HEK293 (cell line): ENCODE measurements around the gene NSL1.

Experiments used
- CTCF ChIA-PET: fragments of 350-600 bp; formaldehyde crosslinking; extraction: SDS; loops from one replicate; lab custom pipeline; 2021; ENCODE audit warnings: antibody characterized with exemption; lab: Yijun Ruan, JAX
- POLR2A ChIA-PET: fragments of 300-600 bp; formaldehyde crosslinking; extraction: SDS; loops from one replicate; lab custom pipeline; 2020; ENCODE audit warnings: antibody characterized with exemption, inconsistent platforms; lab: Yijun Ruan, JAX
- H3K27ac ChIP-seq: fragments of 200-500 bp; sonication (Bioruptor generic); 2 replicates; pipeline ENCODE4 v1.5.1; 2014; ENCODE audit warnings: low read depth, low read length, control low read depth, inconsistent platforms; ENCODE audit errors: extremely low read depth
- H3K36me3 ChIP-seq, 2 experiments: fragments of 200-500 bp in 1 of 2; sonication (Bioruptor generic) in 1 of 2; 1 replicate in 1 of 2; 2 replicates in 1 of 2; pipeline ENCODE4 v1.5.1; 2014 to 2017; ENCODE audit warnings: inconsistent platforms in 2 of 2, low read length in 2 of 2; ENCODE audit not compliant: control insufficient read depth in 2 of 2, insufficient read depth in 1 of 2
- H3K4me1 ChIP-seq: fragments of 200-500 bp; sonication (Bioruptor generic); 2 replicates; pipeline ENCODE4 v1.5.1; 2014; ENCODE audit warnings: mild to moderate bottlenecking, low read length, inconsistent platforms; ENCODE audit not compliant: control insufficient read depth, insufficient read depth
- H3K4me3 ChIP-seq: 2 replicates; pipeline ENCODE4 v1.5.1; 2011; ENCODE audit warnings: low read depth, mild to moderate bottlenecking, control low read depth, low read length, moderate library complexity
- H3K9me3 ChIP-seq: fragments of 200-500 bp; sonication (Bioruptor generic); 2 replicates; pipeline ENCODE4 v1.5.1; 2014; ENCODE audit warnings: low read depth, low read length, inconsistent platforms; ENCODE audit not compliant: control insufficient read depth, insufficient read depth
- KLF17 ChIP-seq: fragments of 450-650 bp; formaldehyde crosslinking; IDR thresholded peaks from 2 replicates; pipeline ENCODE4 v1.5.1; 2016; ENCODE audit warnings: missing biosample characterization, missing genetic modification characterization
- MYNN ChIP-seq: fragments of 450-650 bp; formaldehyde crosslinking; IDR thresholded peaks from 2 replicates; pipeline ENCODE4 v1.5.1; 2016; ENCODE audit warnings: missing biosample characterization, missing genetic modification characterization, borderline replicate concordance
- PRDM10 ChIP-seq: fragments of 450-650 bp; formaldehyde crosslinking; IDR thresholded peaks from 2 replicates; pipeline ENCODE4 v1.5.1; 2016; ENCODE audit warnings: missing biosample characterization, missing genetic modification characterization
- SP2 ChIP-seq: fragments of 450-650 bp; formaldehyde crosslinking; IDR thresholded peaks from 2 replicates; pipeline ENCODE4 v1.5.1; 2016; ENCODE audit warnings: missing biosample characterization, missing genetic modification characterization
- ZBTB11 ChIP-seq: fragments of 450-650 bp; formaldehyde crosslinking; conservative IDR thresholded peaks from 2 replicates; pipeline ENCODE4 v1.5.1; 2016; ENCODE audit warnings: low read depth, missing biosample characterization, missing genetic modification characterization
- ZBTB17 ChIP-seq: fragments of 450-650 bp; formaldehyde crosslinking; IDR thresholded peaks from 2 replicates; pipeline ENCODE4 v1.5.1; 2016; ENCODE audit warnings: missing biosample characterization, missing genetic modification characterization
- ZFP69B ChIP-seq: fragments of 450-650 bp; formaldehyde crosslinking; IDR thresholded peaks from 2 replicates; pipeline ENCODE4 v1.5.1; 2016; ENCODE audit warnings: missing biosample characterization, missing genetic modification characterization
- ZNF2 ChIP-seq: fragments of 450-650 bp; formaldehyde crosslinking; IDR thresholded peaks from 2 replicates; pipeline ENCODE4 v1.5.1; 2016; ENCODE audit warnings: missing biosample characterization, missing genetic modification characterization
- ZNF26 ChIP-seq: fragments of 450-650 bp; formaldehyde crosslinking; IDR thresholded peaks from 2 replicates; pipeline ENCODE4 v1.5.1; 2016; ENCODE audit warnings: missing biosample characterization, missing genetic modification characterization
- ZNF394 ChIP-seq: fragments of 450-650 bp; formaldehyde crosslinking; IDR thresholded peaks from 2 replicates; pipeline ENCODE4 v1.5.1; 2016; ENCODE audit warnings: missing biosample characterization, missing genetic modification characterization, mild to moderate bottlenecking, moderate library complexity, borderline replicate concordance
- ZNF398 ChIP-seq: fragments of 450-650 bp; formaldehyde crosslinking; IDR thresholded peaks from 2 replicates; pipeline ENCODE4 v1.5.1; 2017; ENCODE audit warnings: missing biosample characterization, missing genetic modification characterization
- ZNF830 ChIP-seq: fragments of 450-650 bp; IDR thresholded peaks from 2 replicates; pipeline ENCODE4 v1.5.0; 2018; ENCODE audit warnings: missing biosample characterization, missing genetic modification characterization, low read depth, mild to moderate bottlenecking, moderate library complexity
- ZSCAN5A ChIP-seq: fragments of 450-650 bp; formaldehyde crosslinking; IDR thresholded peaks from 2 replicates; pipeline ENCODE4 v1.5.1; 2016; ENCODE audit warnings: missing biosample characterization, missing genetic modification characterization

The NSL1 gene

GRCh38 chr1:212691561-212692071, 100.0 kb downstream of the NSL1 start:
- Histone ChIP-seq H3K4me1 (no peaks in the 10 kb centered on the region), H3K36me3 (peaks cover 0 to 9% of the 10 kb centered on the region in 2 experiments; a peak in 1 of 3 replicates), H3K9me3 (no peaks in the 10 kb centered on the region), H3K4me3 (no peak overlapping the region), H3K27ac (no peak overlapping the region)
- ChIA-PET CTCF (no interaction called here), POLR2A (no interaction called here)
- TF ChIP-seq ZSCAN5A (tag by site-specific recombination): no peak
- no peak for TF ChIP-seq ZNF394

- TF ChIP-seq MYNN (tag by site-specific recombination) (no peak), ZBTB17 (no peak), ZFP69B (tag by site-specific recombination) (no peak), SP2 (no peak), KLF17 (tag by site-specific recombination) (no peak), ZNF398 (tag by site-specific recombination) (no peak), ZNF2 (no peak), ZNF26 (tag by site-specific recombination) (no peak), PRDM10 (tag by site-specific recombination) (no peak), ZBTB11 (tag by site-specific recombination) (no peak), ZNF830 (tag by site-specific recombination) (no peak)
- TF ChIP-seq, all 188 proteins: peak for 0
- H3K4me1 ChIP-seq: no peaks in the 10 kb centered on the region
- H3K4me3 ChIP-seq: no peak overlapping the region
- CTCF ChIA-PET: interaction anchor here (0.5 to 0.8 kb wide), 3 partner anchors 185 to 901 kb away, joined by 3 read pairs; no protein-coding TSS in a partner anchor
- POLR2A ChIA-PET: no interaction called here
- H3K9me3 ChIP-seq: no peaks in the 10 kb centered on the region
- H3K27ac ChIP-seq: no peak overlapping the region
- peaks cover 0 to 13% of the 10 kb centered on the region in 2 experiments; a peak in 1 of 3 replicates for H3K36me3 ChIP-seq
Observed at GRCh38 chr1:212690816-212691403, 100.7 kb downstream of the NSL1 start.
